T-helper 1 cell treated with Interleukin-12 subunit alpha and Interleukin-12 subunit beta and Interleukin-4 antibody, amounts not matched to agents 30 ng/mL and 1 ng/mL, for 36 hours (primary cell): ENCODE data around the gene PNP. TPM values are rescaled to one million over a fixed set of nuclear protein-coding genes. Genes with fewer than 3 reads are reported as not detected.

Source experiments
- total RNA-seq: library from RNA; stranded (reverse); gene quantifications from 2 replicates; pipeline ENCODE4 v1.2.3, GENCODE V29; 2022

The PNP gene
- total RNA-seq, 1 donor from 2014 or later = 134 TPM

Other genes starting within 250 kb of the PNP start
- not detected in 2 replicates for gene OR11H6, start 245.7 kb upstream of the PNP start, total RNA-seq
- not detected in 2 replicates for gene OR11H7, start 240.4 kb upstream of the PNP start, total RNA-seq
- not detected in 2 replicates for gene OR11H4, start 230.1 kb upstream of the PNP start, total RNA-seq
- 20.8 and 25.5 TPM in 2 replicates for gene TTC5, start 163.5 kb upstream of the PNP start, total RNA-seq
- gene CCNB1IP1, start 136.1 kb upstream of the PNP start, total RNA-seq = 24.0 and 24.5 TPM in 2 replicates
- 23.2 and 29.8 TPM in 2 replicates for gene PARP2, start 125.8 kb upstream of the PNP start, total RNA-seq
- 43.3 and 45.9 TPM in 2 replicates for gene TEP1, start 55.9 kb upstream of the PNP start, total RNA-seq
- 0.07 TPM in 1 of 2 replicates, not detected in the other for gene KLHL33, start 33.2 kb upstream of the PNP start, total RNA-seq
- 55.0 and 56.2 TPM in 2 replicates for gene OSGEP, start 14.6 kb upstream of the PNP start, total RNA-seq
- 135 and 144 TPM in 2 replicates for gene APEX1, start 14.2 kb upstream of the PNP start, total RNA-seq
- gene PIP4P1, start 8.0 kb upstream of the PNP start, total RNA-seq = 36.1 and 43.4 TPM in 2 replicates
- 0.24 and 0.54 TPM in 2 replicates for gene RNASE10, start 36.1 kb downstream of the PNP start, total RNA-seq
- not detected in 2 replicates for gene RNASE9, start 91.6 kb downstream of the PNP start, total RNA-seq
- gene RNASE11, start 118.6 kb downstream of the PNP start, total RNA-seq = not detected in 2 replicates
- not detected in 2 replicates for gene RNASE12, start 122.0 kb downstream of the PNP start, total RNA-seq
- not detected in 2 replicates for gene OR6S1, start 172.3 kb downstream of the PNP start, total RNA-seq
- 1.0 and 1.3 TPM in 2 replicates for gene RNASE4, start 215.2 kb downstream of the PNP start, total RNA-seq
- gene ANG, start 219.4 kb downstream of the PNP start, total RNA-seq = 1.1 and 1.6 TPM in 2 replicates